GM18951 (cell line): Measurements from ENCODE around the gene PVALB.

Experiments
- POLR2A ChIP-seq: IDR thresholded peaks from 4 replicates; pipeline ENCODE4 v1.6.1; 2011; ENCODE audit warnings: mild to moderate bottlenecking; ENCODE audit not compliant: insufficient read length, insufficient read depth; ENCODE audit errors: extremely low read depth
- in situ Hi-C: fragments of 300-500 bp; cut with MboI; formaldehyde crosslinking; loops from one replicate; pipeline ENCODE4 v1.12.0; 2022; ENCODE audit warnings: low sequenced_read_pairs, mixed read lengths, inconsistent platforms; ENCODE audit not compliant: unreplicated experiment

Gene PVALB

DNA sequence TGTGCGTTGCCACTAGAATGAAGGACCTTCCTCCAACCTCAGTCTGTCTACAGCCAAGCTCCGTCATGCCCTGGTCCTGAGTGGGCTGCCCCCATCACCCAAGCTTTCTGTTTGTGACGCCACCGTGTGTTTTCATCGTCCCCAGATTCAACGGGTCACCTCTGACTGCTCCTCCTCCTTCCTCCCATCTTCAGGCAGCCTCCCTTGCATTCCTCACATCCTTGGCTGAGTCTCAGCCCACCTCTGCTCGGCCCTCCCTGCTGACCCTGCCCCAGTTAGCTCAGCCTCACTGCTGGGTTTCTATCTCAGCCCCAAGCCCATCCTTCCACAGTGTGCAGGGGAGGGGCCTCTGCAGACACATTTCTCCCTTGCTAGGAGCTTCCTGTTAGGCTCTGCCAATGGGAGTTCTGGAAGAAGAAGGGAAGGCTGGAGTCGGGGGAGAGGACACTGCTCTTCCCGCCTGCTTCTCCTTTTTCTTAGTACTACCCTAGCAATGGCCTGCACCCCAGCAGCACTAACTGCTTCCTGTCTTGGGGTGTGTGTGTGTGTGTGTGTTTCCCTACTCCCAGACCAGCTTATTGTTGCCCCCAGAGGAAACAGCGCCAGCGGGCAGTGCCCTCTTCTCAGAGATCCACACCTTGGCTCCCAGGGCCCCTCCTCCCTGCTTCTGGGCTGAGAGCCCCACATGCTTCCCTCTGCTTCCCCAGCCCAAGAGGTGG is 46.2 kb downstream of the PVALB start:
- TF ChIP-seq POLR2A, result no peak
- in situ Hi-C loops, result loop anchor here (10.0 kb wide), 1 partner anchor 214 kb away; no protein-coding TSS in a partner anchor

DNA sequence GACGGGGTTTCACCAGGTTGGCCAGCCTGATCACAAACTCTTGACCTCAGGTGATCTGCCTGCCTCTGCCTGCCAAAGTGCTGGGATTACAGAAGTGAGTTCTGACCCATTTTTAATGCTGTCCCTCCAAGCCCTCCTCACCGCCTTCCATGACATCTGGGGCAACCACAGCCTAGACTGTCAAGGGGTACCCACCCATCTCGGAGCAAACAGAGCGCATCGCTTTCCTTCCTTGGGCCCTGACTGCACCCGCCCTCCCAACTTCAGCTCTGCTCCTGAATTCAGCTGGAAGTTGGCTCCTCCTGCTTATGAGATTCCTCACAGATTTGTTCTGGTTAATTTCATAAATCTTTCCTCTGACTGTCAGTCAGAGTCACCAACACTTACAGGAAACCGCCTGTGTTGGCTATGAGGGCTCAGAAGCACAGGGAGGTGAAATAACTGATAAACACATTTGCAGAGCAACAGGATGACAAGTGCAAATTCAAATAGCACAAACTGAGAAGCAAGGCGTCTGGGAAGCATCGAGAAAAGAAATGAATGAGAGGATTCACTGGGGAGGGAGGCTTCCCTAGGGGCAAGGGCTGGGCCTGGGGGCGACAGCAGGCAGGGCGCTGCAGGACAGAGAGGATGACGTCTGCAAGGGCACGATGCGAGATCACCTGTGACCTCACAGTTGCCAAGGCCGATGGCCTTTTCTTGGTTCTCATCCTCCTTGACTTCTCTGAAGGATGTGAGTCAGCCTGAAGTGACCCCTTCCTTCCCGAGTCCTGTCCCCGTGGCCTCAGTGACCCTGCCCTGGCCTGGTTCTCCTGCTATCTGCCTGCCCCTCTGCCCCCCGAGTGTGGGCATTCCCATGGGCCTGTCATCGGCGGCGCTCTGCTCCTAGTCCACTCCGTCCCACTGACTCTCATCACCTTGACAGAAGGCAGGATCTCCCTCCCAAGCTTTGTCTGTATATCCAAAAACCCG is 47.0 kb downstream of the PVALB start:
- in situ Hi-C loops, result loop anchor here (10.0 kb wide), 1 partner anchor 215 kb away; no protein-coding TSS in a partner anchor
- TF ChIP-seq POLR2A, result no peak

DNA sequence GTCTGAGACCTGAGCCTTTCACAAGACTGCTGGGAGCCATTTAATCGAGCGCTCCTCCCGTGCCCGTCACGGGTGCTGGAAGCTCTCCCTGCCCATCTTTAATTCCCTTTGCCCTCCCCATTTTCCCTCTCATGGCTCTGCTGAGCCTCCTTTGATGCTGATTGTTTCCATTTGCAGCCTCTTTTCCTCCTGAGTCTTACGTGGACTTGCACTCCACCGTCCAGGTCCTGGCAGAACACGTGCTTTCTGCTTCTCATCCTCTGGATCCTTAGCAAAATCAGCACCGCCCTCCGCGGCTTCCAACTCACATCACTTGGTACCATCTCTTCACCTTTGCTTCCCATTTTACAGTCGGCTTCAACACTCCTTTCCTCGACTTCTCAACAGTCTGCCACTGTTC is 48.2 kb downstream of the PVALB start:
- no peak for TF ChIP-seq POLR2A
- in situ Hi-C loops, result no loop called here

DNA sequence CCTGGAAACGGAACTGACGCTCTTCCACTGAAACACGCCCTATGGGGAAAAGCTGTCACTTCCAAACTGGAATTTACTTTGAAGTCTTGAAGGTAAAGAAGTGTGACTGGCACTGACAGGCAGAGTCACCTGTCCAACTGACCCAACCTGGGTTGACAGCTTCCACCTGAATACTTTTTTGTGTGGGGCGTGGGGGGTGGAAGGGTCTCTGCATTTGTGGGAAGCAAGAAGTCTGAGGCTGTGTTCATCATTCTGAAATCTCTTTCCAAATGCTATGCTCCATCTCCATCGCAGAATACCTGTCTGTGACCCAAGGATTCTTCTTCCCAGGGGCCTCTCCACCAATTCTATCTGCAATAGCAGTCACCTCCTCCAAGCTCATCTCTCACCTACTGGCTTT is 48.7 kb downstream of the PVALB start:
- TF ChIP-seq POLR2A, result no peak
- in situ Hi-C loops, result no loop called here

DNA sequence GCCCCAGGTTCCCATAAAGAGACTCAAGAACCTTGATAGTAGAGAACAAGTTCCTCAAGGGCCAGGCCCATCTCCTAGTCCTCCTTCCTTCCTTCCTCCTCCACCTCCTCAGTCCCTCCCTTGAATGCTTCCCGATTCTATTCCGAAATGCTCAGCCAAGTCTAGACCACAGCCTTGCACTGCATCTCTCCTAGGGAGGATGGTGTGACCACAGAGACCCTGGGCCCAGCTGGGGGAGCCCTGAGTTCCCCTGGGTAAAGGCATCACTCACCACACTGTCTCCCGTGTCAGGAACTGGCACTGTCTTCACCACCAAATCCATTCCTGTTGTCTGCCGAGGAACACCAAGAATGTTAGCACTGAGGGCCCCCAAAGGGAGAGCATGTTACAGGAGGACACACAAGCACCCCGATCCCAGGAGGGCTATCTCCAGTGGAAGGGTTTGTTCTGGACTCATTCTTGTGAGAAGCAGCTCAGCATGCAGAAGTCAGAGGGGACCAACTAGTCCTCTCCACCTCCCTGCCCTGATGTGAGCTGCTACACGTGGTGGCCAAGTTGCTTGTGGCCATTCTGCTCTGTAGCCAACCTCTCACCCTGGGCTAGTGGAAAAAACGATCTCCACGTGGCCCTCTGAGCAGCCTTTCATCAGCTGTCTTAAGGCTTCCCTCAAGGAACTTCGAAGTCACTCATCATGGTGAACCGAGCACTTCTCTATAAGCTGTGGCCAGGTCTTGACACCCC is 49.6 kb downstream of the PVALB start:
- in situ Hi-C loops, result no loop called here
- no peak for TF ChIP-seq POLR2A

DNA sequence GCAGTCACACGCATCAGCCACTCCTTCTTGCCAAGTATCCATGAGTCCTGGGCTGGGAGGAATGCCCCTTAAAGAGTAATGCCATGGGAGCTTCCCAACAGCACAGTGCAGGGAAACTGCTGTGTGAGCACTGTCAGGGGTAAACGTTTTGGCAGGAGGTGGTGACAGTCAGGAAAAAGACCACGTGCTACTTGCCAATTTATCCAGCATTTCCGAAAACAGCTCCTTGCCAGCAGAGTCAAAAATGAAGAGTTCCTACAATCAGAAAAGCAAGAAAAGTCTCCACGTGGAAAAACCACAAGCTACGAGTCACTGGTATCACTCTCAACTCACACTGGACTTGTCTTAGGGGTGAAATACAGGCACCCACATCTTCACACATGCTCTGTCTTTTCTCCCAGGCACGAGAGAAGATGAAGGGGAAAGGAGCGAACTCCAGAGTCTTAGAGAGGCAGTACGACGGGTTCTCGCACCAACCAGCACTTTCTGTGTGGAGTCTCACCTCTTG is 50.8 kb downstream of the PVALB start:
- TF ChIP-seq POLR2A, result no peak
- in situ Hi-C loops, result no loop called here

DNA sequence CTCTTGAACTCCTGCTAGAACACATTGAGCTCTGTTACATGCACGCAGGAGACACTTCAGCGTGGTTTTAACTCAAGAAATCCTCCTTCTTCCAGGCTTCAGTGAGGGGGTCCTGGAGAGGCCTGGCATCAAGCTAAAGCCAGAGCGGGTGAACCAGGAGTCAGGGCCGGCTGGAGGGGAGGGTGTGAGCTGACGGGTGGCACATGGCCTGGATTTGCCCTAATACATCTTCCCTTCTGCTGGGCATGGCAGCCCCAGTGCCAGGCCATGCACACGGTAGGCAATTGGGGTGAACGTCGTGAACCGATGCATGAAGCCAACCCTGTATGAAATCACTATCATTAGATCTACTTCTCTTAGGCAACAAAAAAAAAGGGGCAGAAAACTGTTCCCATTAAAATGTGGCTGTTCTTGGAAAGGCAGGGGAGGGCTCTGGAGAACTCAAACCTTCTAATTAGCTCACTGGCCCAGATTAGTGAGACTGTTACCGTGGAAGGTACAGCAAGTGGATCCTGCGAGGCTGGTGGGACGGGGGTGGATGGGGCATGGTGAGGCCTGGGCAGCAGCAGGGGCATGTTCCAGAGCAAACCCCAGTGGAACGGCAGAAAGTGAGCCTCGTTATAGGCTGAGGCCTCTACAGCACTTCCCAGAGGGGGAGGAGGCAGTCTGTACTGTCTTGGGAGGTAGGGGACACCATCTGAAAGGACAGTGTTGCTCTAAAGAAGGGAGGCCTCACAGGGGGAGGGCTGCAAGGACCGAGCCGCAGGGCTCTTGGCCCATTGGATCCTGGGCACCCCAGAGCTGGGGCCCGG is 51.5 kb downstream of the PVALB start:
- in situ Hi-C loops, result no loop called here
- TF ChIP-seq POLR2A, result no peak

DNA sequence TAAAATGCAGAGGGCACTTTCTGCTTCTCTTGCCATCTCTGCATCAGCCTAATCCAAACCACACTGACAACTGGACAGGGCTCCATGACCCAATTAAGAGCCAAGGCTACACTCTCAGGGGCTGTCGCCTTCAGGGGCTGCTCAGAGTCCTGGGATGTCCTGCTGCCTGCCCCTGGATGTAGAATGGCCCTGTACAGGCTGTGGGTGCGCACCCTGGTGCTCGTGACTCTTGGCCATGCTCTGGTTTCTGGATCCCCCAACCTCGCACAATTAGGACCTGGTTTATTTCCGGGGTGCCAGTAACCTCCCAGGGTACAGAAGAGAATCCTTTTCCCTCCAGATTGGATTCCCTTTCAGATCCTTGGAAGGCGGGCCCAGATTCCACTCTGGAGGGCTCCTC is 52.2 kb downstream of the PVALB start:
- in situ Hi-C loops, result no loop called here
- TF ChIP-seq POLR2A, result no peak

DNA sequence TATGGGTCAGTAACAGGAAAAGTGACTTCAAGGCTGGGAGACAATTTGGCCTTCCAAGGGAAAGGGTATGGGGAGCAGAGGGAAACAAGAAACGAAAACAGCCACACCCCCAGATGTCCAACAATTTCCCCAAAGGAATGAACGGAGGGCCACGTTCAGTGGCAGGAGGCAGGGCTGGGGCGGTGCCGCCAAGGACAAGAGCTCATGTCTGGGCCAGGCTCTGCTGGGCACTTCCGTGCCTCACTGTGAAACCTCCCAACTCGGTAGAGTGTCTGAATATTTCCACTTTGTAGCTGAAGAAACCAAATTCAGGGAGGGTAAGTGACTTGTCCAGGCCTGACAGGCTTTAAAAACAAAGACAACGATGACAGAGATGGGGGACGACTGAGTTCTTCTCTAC is 52.8 kb downstream of the PVALB start:
- in situ Hi-C loops, result no loop called here
- TF ChIP-seq POLR2A, result no peak

DNA sequence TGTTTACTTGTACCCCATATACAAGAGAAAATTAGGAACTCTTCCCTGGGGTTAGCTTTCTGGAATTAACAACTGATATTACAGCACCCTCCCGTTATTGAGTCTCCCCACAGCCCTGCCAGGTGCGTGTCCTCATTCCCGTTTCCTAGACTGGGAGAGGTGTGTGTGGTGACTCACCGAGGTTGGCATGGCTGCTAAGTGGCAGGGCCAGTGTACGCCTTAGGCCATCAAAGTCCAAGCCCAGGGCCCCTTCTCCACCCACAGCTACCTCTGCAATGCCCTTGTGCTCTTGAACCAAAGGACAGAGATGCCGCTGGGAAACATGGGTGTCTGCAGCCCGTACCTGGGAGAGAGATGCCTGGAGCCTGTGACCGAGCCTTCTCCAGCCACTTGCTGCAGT is 53.3 kb downstream of the PVALB start:
- TF ChIP-seq POLR2A, result no peak
- in situ Hi-C loops, result no loop called here

DNA sequence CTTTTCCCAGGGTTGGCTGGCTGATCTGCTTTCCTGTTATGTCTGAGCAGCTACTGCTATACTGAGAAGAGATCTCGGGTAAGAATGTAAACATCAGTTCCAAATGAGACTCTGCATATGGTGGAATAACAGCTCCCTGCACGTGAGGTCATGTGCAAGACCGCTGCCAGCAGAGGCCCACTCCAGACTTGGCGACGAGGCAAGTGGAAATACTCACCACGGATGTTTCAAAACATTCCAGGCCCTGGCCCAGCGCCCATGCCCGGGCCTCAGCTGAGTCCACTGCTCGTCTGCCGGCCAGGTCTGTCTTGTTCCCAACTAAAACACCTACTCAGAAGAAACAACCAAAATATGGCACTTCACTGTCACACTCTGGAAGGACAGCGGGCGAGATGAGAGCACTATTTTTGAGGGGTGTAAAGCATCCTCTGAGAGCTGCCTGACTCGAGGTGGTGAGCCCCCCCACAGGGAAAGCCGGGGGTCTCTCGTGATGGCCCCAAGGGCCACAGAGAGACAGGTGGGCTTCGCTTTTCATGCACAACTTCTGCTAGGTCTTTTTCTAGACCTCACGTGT is 54.1 kb downstream of the PVALB start:
- TF ChIP-seq POLR2A, result no peak
- in situ Hi-C loops, result no loop called here

DNA sequence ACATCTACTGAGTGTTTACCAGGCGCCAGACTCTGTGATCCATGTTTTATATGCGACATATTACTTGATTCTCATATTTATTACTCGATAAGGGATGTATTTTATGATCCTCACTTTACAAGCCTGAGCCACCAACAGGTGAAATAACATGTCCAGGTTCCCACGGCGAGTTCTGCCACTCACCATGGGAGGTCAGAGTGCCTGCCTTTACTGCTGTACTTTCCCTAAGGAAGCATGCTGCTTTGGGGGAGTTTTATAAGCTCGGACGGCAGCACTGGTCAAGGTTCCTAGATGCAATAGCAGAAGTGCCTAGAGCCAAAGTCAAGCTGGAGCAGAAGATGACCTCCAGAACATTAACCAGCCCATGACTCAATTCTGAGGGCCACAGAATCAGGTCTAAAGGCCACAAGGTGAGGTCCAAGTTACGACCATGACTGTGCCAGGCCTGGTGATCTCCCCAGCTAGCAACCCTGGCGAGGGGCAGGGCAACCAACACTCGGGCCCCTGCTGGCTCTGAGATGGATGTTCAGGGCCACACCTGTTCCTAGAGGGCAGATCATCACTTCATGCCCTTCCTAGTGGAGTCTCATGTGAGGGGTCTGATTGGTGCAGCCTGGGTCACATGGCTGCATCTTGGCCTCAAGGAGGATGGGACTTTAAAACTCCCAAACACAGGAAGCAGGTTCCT is 55.1 kb downstream of the PVALB start:
- no peak for TF ChIP-seq POLR2A
- in situ Hi-C loops, result no loop called here

DNA sequence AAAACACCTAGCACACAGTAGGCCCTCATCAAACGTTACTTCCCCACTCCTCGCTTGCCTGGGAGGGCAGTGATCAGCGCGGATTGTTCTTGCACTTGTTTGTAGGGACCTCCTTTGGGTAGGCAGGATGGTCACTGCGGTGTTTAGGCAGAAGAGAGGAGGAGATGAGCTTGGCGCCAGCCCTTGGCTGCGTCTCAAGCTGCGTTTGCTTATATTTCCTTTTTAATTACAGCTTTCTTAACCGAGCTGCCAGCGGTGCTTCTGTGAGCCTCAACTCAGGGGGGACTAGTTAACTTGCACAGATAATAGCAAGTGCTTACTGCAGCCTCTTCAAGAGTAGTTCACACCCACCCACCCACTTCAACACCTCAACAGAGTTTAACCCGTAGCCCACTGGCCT is 56.0 kb downstream of the PVALB start:
- in situ Hi-C loops, result no loop called here
- TF ChIP-seq POLR2A, result no peak
